Cardiac muscle cell (in vitro differentiated cells and primary cell): ENCODE data around the gene CD40. TPM values are rescaled to one million over a fixed set of nuclear protein-coding genes. Genes with fewer than 3 reads are reported as not detected.

ENCODE experiments used
- DNase-seq, 2 donors: peaks; one replicate each; pipeline versions ENCODE4 v3.0.0 to v3.0.0-alpha.2; 2010 to 2017; ENCODE audit warnings: low read depth in 1 of 2, low spot score in 1 of 2
- H3K27ac ChIP-seq: fragments of 200-600 bp; sonication (generic); 2 replicates; pipeline ENCODE4 v1.5.1; 2016
- H3K27me3 ChIP-seq: fragments of 200-600 bp; sonication (generic); 2 replicates; pipeline ENCODE4 v1.6.0; 2016; ENCODE audit warnings: control low read depth
- H3K36me3 ChIP-seq: fragments of 200-600 bp; sonication (generic); 2 replicates; pipeline ENCODE4 v1.5.1; 2016; ENCODE audit warnings: control low read depth
- H3K4me1 ChIP-seq: fragments of 200-600 bp; sonication (generic); 2 replicates; pipeline ENCODE4 v1.8.1; 2017; ENCODE audit warnings: low read depth, mild to moderate bottlenecking, mixed run types
- H3K4me3 ChIP-seq: fragments of 200-600 bp; sonication (generic); 2 replicates; pipeline ENCODE4 v1.5.1; 2016; ENCODE audit warnings: mild to moderate bottlenecking
- H3K9me3 ChIP-seq: fragments of 200-600 bp; sonication (generic); 2 replicates; pipeline ENCODE4 v1.5.1; 2017; ENCODE audit warnings: low read depth, mild to moderate bottlenecking, control low read depth
- CTCF ChIP-seq: IDR thresholded peaks from 2 replicates; pipeline ENCODE4 v1.5.1; 2012; ENCODE audit warnings: low read depth, mild to moderate bottlenecking, low read length
- polyA plus RNA-seq: library from polyadenylated mRNA; unstranded; fragments of >200 nt; fragmentation: Nextera tagmentation; extraction: Ambion mirVana; gene quantifications from 2 replicates; pipeline ENCODE4 v1.2.1, GENCODE V29; 2016
- total RNA-seq: library from RNA; depleted of rRNA; stranded (reverse); fragments of >200 nt; gene quantifications from 2 replicates; pipeline ENCODE4 v1.2.3, GENCODE V29; 2016

The CD40 gene
- total and polyA plus RNA-seq, 2 experiments from 2014 or later: 0.42 to 1.5 TPM

GRCh38 chr20:46119547-46119946 lies 1.4 kb downstream of the CD40 start:
- no peak for DNase-seq
- Histone ChIP-seq H3K27me3 (no peaks in the 10 kb centered on the region), H3K36me3 (no peaks in the 10 kb centered on the region), H3K4me1 (no peaks in the 10 kb centered on the region), H3K4me3 (no peak overlapping the region), H3K27ac (no peak overlapping the region), H3K9me3 (no peaks in the 10 kb centered on the region)
- TF ChIP-seq CTCF: no peak

GRCh38 chr20:46120136-46120535 lies 2.0 kb downstream of the CD40 start:
- no peaks in the 10 kb centered on the region for H3K36me3 ChIP-seq
- no peak for TF ChIP-seq CTCF
- H3K9me3 ChIP-seq: no peaks in the 10 kb centered on the region
- H3K27me3 ChIP-seq: no peaks in the 10 kb centered on the region
- no peak overlapping the region for H3K27ac ChIP-seq
- DNase-seq: no peak
- H3K4me1 ChIP-seq: no peaks in the 10 kb centered on the region
- no peak overlapping the region for H3K4me3 ChIP-seq

GRCh38 chr20:46121184-46121930 lies 3.2 kb downstream of the CD40 start:
- peak in 1 of 2 donors; percentile 11 for DNase-seq
- no peak for TF ChIP-seq CTCF
- H3K27ac ChIP-seq: no peak overlapping the region

GRCh38 chr20:46122071-46122470 lies 4.0 kb downstream of the CD40 start:
- Histone ChIP-seq H3K9me3 (no peaks in the 10 kb centered on the region), H3K27ac (no peak overlapping the region), H3K4me3 (no peak overlapping the region), H3K27me3 (no peaks in the 10 kb centered on the region), H3K4me1 (no peaks in the 10 kb centered on the region), H3K36me3 (no peaks in the 10 kb centered on the region)
- DNase-seq: peak in 1 of 2 donors; percentile 75
- TF ChIP-seq CTCF: no peak

More at GRCh38 chr20:46121184-46121930, 3.2 kb downstream of the CD40 start:
- Histone ChIP-seq H3K36me3 (no peaks in the 10 kb centered on the region), H3K9me3 (no peaks in the 10 kb centered on the region), H3K27me3 (no peaks in the 10 kb centered on the region), H3K4me3 (no peak overlapping the region), H3K4me1 (no peaks in the 10 kb centered on the region)

- Histone ChIP-seq H3K9me3 (no peaks in the 10 kb centered on the region), H3K27ac (no peak overlapping the region), H3K4me3 (no peak overlapping the region), H3K4me1 (no peaks in the 10 kb centered on the region), H3K27me3 (no peaks in the 10 kb centered on the region), H3K36me3 (no peaks in the 10 kb centered on the region)
- no peak for DNase-seq
- TF ChIP-seq CTCF: no peak
These were observed 4.7 kb downstream of the CD40 start for GRCh38 chr20:46122516-46123481.
